H1 (cell line): ENCODE data around the gene MRPL45. TPM values are rescaled to one million over a fixed set of nuclear protein-coding genes. Genes with fewer than 3 reads are reported as not detected.

Source experiments
- CBX5 ChIP-seq: fragments of 300-800, 300-1000 bp; sonication (generic); IDR thresholded peaks from 2 replicates; pipeline ENCODE4 v1.7.1; 2016; ENCODE audit warnings: antibody characterized with exemption, low read length, low read depth
- CREB1 ChIP-seq: IDR thresholded peaks from 2 replicates; pipeline ENCODE4 v1.6.1; 2012; ENCODE audit warnings: inconsistent platforms
- GABPA ChIP-seq: IDR thresholded peaks from 2 replicates; pipeline ENCODE4 v1.6.1; 2011; ENCODE audit warnings: mild to moderate bottlenecking, low read length, moderate library complexity, borderline replicate concordance; ENCODE audit not compliant: insufficient read depth
- GTF2F1 ChIP-seq: IDR thresholded peaks from 2 replicates; pipeline ENCODE4 v1.6.1; 2012; ENCODE audit warnings: low read depth, low read length, improper control_type of control experiment, borderline replicate concordance
- RBBP5 ChIP-seq: IDR thresholded peaks from 2 replicates; pipeline ENCODE4 v1.7.1; 2012; ENCODE audit warnings: low read depth, mild to moderate bottlenecking, inconsistent platforms, low read length, moderate library complexity, borderline replicate concordance
- SRF ChIP-seq: IDR thresholded peaks from 2 replicates; pipeline ENCODE4 v1.6.1; 2011; ENCODE audit warnings: mild to moderate bottlenecking, low read depth, low read length, moderate library complexity
- TBP ChIP-seq: IDR thresholded peaks from 2 replicates; pipeline ENCODE4 v1.6.1; 2011; ENCODE audit warnings: low read depth, low read length, improper control_type of control experiment
- polyA plus RNA-seq, 7 experiments: library from polyadenylated mRNA; depleted of rRNA in 3 of 7; stranded (reverse) in 5 of 7; unstranded in 2 of 7; fragments of >200 nt in 5 of 7; fragments of 200-250 nt in 2 of 7; gene quantifications; 1 replicate in 5 of 7; 2 replicates in 1 of 7; 4 replicates in 1 of 7; pipeline versions ENCODE4 v1.2.1 to v1.2.3, GENCODE V29; 2011 to 2013; ENCODE audit warnings: missing spikeins in 2 of 7, mixed read lengths in 2 of 7
- total RNA-seq: library from RNA; stranded (reverse); fragmentation: NEBNext Ultra II Directional; extraction: Animal tissue kit (Norgen Biotek cat#: 25700); gene quantifications from 2 replicates; pipeline ENCODE4 v1.2.1, GENCODE V29; 2021
- TF ChIP-seq, protein P1 (sequence below): IDR thresholded peaks from 2 replicates; pipeline ENCODE4 v1.6.1; 2012; ENCODE audit warnings: inconsistent platforms

Gene MRPL45
- total and polyA plus RNA-seq, 2 of the 8 experiments (the other 6 are each of a cell fraction or from before 2014, with no cell fraction given): 65.6 to 71.7 TPM

GRCh38 chr17:38351412-38352222 lies 54.6 kb downstream of the MRPL45 start, which contains the start of gene SOCS7 (continued):
- TF ChIP-seq, protein P1, sequence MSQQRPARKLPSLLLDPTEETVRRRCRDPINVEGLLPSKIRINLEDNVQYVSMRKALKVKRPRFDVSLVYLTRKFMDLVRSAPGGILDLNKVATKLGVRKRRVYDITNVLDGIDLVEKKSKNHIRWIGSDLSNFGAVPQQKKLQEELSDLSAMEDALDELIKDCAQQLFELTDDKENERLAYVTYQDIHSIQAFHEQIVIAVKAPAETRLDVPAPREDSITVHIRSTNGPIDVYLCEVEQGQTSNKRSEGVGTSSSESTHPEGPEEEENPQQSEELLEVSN: 0 out of 2 replicates have a peak, but pooled peaks have one; percentile 9
- peak; percentile 54 for TF ChIP-seq TBP
- no peak for TF ChIP-seq GTF2F1
- no peak for TF ChIP-seq CBX5
- TF ChIP-seq GABPA: peak; percentile 74; the same call in 1 of the 2 replicates
- 0 out of 2 replicates have a peak, but pooled peaks have one; percentile 34 for TF ChIP-seq RBBP5
- TF ChIP-seq SRF: no peak
- TF ChIP-seq CREB1: peak; percentile 89
